NCI-H446 treated with DMSO at 0.1 percent for 48 hours (cell line): ENCODE measurements around the gene RPIA.

Experiments
- DNase-seq: peaks from one replicate; lab custom pipeline; 2025; lab: John Stamatoyannopoulos, UW

The RPIA gene

DNA sequence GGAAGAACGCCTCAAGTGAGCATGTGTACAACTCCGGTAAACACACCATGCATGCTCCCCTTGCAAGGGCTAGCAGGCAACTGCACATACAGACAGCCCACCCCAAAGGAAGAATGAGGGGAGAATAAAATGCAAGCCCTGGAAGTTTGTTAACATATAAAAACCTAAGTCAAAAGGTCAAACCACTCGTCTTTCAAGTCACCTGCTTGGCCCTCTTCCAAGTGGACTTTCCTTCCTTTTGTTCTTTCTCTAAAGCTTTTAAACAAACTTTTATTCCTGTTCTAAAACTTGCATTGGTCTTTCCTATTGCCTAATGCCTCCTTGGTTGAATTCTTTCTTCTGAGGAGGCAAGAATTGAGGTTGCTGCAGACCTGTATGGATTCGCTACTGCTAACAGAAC, 5.2 kb upstream of the RPIA start:
- no peak for DNase-seq

DNA sequence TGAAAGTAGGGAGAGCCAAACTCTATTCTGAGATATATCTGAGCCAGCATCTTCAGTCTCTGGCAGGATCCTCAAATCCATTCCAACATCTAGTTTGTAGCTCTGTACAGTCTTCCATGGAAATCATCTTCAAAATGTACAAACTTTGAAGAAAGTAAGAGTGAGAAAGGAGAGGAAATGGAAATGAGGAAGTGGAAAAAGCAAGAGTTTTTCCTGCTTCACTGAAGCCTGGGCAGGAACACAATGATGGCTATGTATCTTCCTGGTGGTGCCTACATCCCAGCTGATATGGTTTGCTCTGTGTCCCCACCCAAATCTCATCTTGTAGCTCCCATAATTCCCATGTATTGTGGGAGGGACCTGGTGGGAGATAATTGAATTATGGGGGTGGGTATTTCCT, 4.1 kb upstream of the RPIA start:
- DNase-seq = no peak

DNA sequence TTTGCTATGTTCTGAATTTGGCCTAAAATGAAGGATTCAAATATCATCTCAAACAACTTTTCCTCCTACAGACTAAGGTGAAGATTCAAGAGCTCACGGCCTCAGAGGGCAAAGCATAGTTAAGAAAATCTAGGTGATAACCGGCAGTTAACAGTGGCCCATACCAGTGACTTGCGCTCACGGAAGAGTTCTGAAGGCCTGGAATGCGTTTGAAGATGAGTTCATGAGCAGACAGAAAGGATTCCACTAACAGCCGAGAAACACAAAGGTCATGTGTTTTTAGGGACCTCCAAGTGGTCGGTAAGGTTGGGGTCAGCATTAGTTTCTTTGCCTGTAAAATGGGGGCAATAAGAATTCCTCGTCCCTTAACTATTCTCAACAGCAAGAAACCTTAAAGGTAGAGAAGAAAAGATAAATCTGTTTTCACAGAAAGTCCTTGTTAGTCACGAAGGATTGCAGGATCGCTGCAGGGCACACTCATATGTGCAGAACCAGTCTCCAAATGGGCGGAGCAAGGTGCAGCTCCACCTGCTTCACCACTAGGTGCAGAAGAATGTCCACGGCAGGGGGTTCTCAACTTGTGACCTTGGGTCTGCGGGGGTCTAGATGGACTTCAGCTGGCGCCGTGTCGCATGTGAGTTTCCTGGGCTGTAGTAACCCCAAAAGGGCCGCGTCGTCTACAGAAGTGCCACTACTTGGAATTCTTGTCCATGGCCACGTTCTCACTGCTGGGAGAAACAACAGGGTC, 708 bp upstream of the RPIA start:
- DNase-seq = no peak

DNA sequence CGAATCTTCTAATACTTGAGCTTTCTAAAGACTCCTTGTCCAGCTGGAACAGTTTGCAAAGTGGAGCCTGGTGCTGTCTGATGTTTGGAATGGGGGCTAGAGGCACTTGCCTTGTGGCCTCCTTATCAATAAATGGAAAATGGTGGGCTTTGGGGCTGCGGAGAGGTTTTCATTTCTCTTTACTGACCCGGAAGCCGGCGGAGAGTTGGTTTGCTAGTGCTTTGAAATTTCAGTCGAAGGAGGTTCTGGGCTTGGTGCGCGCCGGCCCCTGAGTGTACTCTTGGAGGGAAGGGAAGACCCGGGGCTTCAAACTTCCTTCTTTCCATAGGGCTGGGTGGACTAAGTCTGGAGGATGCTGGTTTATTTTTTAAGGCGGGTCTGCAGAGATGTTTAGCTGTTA, 714 bp downstream of the RPIA start:
- no peak for DNase-seq

DNA sequence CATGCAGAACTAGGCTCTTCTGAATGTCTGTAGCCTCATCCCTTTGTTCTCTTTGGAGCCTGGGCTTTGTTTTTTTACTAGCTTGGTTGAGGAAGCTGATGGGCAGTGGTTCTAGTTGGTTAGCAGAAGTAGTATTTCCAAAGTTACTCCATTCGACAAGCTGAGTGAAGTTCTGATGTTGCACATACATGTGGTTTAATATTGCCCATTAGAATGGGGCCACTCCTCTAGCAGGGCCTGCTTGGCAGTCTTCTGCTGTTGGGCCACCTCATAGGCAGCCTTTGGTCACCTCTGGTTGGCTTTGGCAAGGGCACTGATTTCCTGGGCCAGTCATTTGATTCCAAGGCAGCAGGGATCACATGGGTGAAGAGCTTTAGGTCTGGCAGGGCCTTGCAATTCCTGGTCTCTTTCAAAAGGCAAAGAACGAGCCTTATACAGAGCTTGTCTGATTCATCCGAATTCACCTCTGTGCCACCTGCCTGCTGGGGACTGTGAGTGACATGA, 2.5 kb downstream of the RPIA start:
- no peak for DNase-seq

DNA sequence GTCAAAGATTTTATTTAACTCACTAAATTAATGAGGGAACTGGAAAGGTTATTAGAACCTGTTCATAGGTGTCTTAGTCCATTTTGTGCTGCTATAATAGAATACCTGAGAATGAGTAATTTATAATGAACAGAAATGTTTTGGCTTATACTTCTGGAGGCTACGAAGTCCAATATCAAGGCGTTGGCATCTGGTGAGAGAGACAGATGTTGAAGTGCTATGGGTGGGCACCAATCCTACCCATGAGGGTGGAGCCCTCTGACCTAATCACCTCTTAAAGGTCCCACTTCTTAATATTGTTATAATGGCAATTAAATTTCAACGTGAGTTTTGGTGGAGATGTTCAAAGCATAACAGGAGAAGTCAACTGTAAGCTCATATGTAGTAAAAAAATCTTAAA, 5.1 kb downstream of the RPIA start:
- no peak for DNase-seq

DNA sequence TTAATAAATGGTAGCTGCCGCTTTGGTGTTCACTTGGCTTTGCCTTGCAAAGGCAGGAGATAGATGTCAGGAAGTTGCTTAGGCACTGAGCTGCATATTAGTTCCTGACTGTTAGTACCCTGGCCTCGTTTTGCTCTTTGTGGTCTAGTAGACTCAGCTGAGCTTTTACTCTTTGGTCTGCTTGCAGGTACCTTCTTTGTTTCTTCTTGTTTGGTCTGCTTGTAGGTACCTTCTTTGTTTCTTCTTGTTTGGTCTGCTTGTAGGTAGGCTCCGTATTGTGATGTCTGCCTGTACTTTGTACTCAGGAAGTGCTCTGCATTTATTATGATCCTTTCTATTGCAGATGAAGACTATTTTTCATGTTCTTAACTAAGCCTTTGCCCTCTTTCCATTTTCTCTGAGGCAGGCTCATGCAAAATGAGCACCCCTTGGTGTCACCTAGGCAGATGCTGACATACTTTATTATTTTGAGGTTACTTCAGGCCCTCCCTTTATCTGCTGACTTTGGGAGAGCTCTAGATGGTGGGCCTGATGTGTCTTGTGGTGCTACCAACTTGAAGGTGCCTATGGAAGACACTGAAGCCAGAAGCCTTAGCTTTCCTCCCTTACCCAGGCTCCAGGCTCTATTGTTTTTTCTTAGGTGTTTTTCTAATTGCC, 6.0 kb downstream of the RPIA start:
- DNase-seq = no peak

DNA sequence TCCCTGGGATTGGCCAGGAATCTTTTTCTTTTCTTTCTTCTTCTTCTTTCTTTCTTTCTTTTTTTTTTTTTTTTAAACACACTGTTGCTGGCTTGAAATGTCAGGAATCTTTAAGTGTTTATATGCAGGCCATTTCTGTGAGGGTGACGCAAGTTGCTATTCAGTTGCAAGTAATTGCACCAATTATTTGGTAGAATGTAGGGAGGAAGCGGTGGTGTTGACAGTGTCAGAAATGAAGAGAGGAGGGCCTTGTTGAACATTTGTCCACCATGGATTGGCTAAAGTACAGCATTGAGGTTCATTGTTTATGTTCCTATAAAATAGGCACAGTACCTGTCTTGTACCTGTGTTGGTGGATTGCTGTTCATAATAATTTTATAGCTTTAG, 6.5 kb downstream of the RPIA start:
- no peak for DNase-seq

GRCh38 chr2:88698498-88699233, 7.2 kb downstream of the RPIA start:
- DNase-seq = no peak

DNA sequence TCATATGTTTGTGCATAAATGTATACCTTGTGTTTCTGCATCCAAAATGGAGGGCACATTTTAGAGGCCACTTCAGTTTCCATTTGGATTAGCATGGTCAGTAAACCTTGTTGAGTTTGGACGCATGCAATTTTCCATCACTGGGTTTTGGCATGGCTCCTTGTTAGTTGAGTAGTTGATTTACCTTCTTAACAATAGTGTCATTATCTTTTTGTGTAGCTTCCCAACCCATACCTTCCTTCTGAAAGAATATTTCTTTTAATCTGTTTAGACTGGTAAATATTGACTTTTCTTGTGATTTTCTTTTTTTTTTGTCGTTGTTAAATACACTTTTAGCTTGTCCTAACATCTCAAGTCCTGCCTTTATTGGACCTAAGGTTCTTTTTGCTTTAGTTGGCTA, 15.5 kb downstream of the RPIA start:
- no peak for DNase-seq

DNA sequence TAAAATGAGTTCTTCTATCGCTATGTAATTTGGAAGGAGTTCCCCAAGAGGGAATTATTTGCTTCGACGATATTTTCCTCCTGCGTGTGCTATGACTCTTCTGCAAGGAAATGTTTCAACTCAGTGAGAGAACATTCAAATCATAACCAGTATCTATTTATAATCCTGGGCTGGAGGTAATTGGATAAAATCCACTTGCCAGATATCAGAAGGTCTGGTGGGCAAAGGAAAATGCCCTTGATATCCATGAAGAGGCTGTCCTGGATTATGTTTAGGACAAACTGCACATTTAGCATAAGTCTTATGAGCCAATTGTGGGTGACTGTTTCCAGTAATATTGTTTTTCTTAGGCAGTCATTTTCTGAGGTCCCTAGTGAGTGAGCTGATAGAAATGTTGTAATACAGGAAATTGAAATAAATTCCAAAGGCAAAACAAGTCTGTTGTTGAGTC, 17.7 kb downstream of the RPIA start:
- no peak for DNase-seq

DNA sequence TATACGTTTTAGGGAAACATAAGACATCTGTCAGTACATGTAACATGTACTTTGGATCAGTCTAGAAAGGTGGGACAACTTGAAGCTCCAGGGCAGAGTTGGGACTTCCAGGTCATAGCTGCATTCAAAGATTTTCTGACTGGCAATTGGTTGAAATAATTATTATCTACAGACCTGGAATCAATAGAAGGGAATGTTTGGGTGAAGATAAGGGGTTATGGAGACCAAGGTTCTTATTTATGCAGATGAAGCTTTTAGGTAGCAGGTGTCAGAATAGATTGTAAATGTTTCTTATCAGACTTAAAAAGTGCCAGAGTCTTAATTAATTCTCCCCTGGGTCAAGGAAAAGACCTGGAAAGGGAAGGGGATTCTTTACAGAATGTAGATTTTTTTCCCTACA, 19.8 kb downstream of the RPIA start:
- DNase-seq = no peak

DNA sequence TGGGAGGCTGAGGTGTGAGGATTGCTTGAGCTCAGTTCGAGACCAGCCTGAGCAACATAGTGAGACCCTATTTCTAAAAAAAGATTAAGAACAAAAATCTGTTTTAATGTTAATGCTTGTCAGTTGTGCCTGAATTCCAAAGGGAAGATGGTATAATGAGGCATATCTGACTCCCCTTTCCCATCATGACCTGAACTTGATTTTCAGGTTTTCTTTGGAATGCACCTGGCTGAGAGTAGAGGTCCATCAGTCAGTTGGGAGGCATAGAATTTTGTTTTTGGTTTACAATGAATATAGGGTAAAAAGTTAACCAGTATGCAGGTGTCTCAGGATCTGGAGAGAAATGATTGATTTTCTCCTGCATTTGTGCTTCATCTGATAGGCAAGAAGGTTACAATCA, 20.4 kb downstream of the RPIA start:
- no peak for DNase-seq

GRCh38 chr2:88713408-88713807, 21.9 kb downstream of the RPIA start:
- no peak for DNase-seq

DNA sequence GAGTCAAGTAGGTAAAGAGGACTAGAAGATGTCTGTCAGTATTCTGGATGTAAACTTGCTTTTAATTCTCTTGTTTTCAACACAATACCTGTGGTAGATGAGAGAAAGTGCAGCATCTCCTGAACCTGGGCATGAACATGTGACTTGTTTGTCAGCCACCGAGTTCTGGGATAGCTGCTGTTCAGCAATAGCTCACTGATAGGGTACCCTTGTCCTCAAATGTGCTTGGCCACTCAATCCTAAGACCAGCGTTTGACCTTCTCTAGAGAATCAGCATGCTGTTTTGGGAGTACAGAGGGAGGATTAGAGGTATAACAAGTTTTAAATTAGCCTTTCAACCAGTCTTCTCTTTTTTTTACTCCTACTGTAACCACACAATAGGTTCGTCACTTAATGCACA, 23.2 kb downstream of the RPIA start:
- DNase-seq = no peak

DNA sequence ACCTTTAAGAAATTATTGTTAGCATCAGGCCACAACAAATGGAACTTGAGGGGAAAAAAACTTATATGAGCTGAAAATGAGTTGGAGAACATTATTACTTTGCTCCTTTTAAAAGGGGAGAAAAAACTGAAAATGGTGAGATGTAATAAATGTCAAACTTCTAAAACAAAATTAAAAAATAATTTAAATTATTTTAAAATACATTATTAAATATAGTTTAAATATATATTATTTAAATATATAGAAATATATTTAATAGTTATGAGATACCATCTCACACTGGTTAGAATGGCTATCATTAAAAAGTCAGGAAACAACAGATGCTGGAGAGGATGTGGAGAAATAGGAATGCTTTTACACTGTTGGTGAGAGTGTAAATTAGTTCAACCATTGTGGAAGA, 28.9 kb downstream of the RPIA start:
- DNase-seq = no peak

DNA sequence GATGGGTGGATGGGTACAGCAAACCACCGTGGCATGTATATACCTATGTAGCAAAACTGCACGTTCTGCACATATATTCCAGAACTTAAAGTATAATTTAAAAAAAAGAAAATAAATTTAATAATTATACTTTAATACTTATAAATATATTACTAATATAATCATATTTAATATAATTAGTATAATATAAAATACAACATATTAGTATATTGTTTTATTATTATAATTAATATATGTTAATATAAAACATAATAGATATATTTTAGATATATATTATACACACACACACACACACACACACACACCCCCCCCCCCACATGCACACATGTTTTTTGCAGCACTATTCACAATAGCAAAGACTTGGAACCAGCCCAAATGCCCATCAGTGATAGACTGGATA, 29.8 kb downstream of the RPIA start:
- no peak for DNase-seq

DNA sequence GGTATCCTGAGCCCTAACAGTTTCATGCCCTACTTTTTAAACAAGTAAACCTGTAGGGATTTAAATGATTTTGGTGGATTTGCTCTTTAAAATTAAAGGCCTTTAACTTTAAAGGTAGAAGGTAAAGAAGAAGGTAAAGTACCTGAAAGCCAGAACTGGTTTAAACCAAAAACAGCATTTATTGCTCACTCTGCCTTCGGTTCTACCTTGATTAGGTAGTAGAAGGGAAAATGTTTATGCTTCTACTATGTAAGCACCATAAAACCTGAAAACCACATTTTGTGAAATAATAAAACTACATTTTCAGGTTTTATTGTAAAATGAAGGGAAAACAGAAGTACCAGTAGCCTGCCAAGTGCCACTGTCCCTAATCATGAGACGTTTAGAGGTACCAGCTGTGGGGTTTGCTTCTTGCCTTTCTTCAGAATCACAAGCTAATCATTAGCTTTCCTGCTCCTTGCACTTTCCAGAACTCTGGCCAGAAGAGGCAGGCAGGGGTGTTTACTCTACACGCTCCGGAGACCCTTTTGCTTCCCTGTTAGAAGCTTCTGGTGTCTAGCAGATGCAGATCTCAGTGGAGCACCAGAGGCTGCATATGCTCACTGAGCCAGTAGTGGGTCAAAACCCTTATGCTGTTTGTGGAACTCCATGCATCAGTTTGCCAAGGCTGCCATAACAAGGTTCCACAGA, 33.3 kb downstream of the RPIA start:
- DNase-seq = no peak

- no peak for DNase-seq
These were observed 37.7 kb downstream of the RPIA start for GRCh38 chr2:88729061-88729745.

GRCh38 chr2:88733155-88733902, 41.9 kb downstream of the RPIA start:
- no peak for DNase-seq

- DNase-seq = no peak
These were observed 43.7 kb downstream of the RPIA start for GRCh38 chr2:88735133-88735532.
